Mucosa of rectum (tissue), 2 donors: ENCODE measurements around the gene SPPL3.

Source experiments
- H3K27ac ChIP-seq, 2 donors: one replicate each; pipeline ENCODE4 v1.7.0; 2013; ENCODE audit warnings: inconsistent platforms in 2 of 2, low read depth in 2 of 2, low read length in 2 of 2
- H3K27me3 ChIP-seq, 2 donors: one replicate each; pipeline ENCODE4 v1.7.0; 2013; ENCODE audit warnings: low read length in 2 of 2; ENCODE audit not compliant: control insufficient read depth in 2 of 2, insufficient read depth in 2 of 2
- H3K36me3 ChIP-seq, 2 donors: one replicate each; pipeline ENCODE4 v1.7.0; 2013; ENCODE audit warnings: low read length in 2 of 2; ENCODE audit not compliant: control insufficient read depth in 2 of 2, insufficient read depth in 2 of 2
- H3K4me1 ChIP-seq, 2 donors: one replicate each; pipeline ENCODE4 v1.7.0; 2013; ENCODE audit warnings: low read length in 2 of 2, mild to moderate bottlenecking in 1 of 2; ENCODE audit not compliant: control insufficient read depth in 2 of 2, insufficient read depth in 2 of 2
- H3K4me3 ChIP-seq, 2 donors: one replicate each; pipeline ENCODE4 v1.7.0; 2013; ENCODE audit warnings: low read length in 2 of 2
- H3K9ac ChIP-seq, 2 donors: one replicate each; pipeline ENCODE4 v1.7.0; 2013; ENCODE audit warnings: low read length in 2 of 2, low read depth in 1 of 2, mild to moderate bottlenecking in 1 of 2
- H3K9me3 ChIP-seq, 2 donors: one replicate each; pipeline ENCODE4 v1.7.0; 2013; ENCODE audit warnings: low read length in 2 of 2; ENCODE audit not compliant: control insufficient read depth in 2 of 2
- donor health status: healthy.
- donor health status: Normal muscosa, but diverticular disease.

Gene SPPL3

GRCh38 chr12:120767071-120768024 is 136.8 kb downstream of the SPPL3 start:
- peaks cover 48 to 67% of the 10 kb centered on the region in 2 donors for H3K36me3 ChIP-seq

GRCh38 chr12:120766566-120766965 is 137.6 kb downstream of the SPPL3 start:
- Histone ChIP-seq H3K4me3 (no peak overlapping the region), H3K9ac (peak overlapping the region in 1 of 2 donors; percentile 28), H3K9me3 (no peaks in the 10 kb centered on the region), H3K36me3 (peaks cover 55 to 67% of the 10 kb centered on the region in 2 donors), H3K27ac (peak overlapping the region; percentile 85 to 88), H3K27me3 (no peaks in the 10 kb centered on the region), H3K4me1 (peaks cover 18 to 26% of the 10 kb centered on the region in 2 donors)

More at GRCh38 chr12:120767071-120768024, 136.8 kb downstream of the SPPL3 start:
- H3K27me3 ChIP-seq: no peaks in the 10 kb centered on the region
- H3K4me1 ChIP-seq: peaks cover 18 to 26% of the 10 kb centered on the region in 2 donors
- no peaks in the 10 kb centered on the region for H3K9me3 ChIP-seq
- no peak overlapping the region for H3K4me3 ChIP-seq
- peak overlapping the region in 1 of 2 donors; percentile 28 for H3K9ac ChIP-seq
- peak overlapping the region; percentile 85 to 88 for H3K27ac ChIP-seq

- H3K27me3 ChIP-seq: no peaks in the 10 kb centered on the region
- peak overlapping the region in 1 of 2 donors; percentile 88 for H3K27ac ChIP-seq
- peaks cover 18 to 26% of the 10 kb centered on the region in 2 donors for H3K4me1 ChIP-seq
- peaks cover 64 to 75% of the 10 kb centered on the region in 2 donors for H3K36me3 ChIP-seq
- no peaks in the 10 kb centered on the region for H3K9me3 ChIP-seq
- peak overlapping the region in 1 of 2 donors; percentile 28 for H3K9ac ChIP-seq
- no peak overlapping the region for H3K4me3 ChIP-seq
Measured at GRCh38 chr12:120764816-120765215, 139.3 kb downstream of the SPPL3 start.

- Histone ChIP-seq H3K27ac (no peak overlapping the region), H3K36me3 (peaks cover 58 to 70% of the 10 kb centered on the region in 2 donors)
Measured at GRCh38 chr12:120763250-120763649, 140.9 kb downstream of the SPPL3 start.

GRCh38 chr12:120762086-120762485 is 142.1 kb downstream of the SPPL3 start:
- Histone ChIP-seq H3K27ac (peak overlapping the region in 1 of 2 donors; percentile 12), H3K4me3 (no peak overlapping the region), H3K9me3 (no peaks in the 10 kb centered on the region), H3K27me3 (no peaks in the 10 kb centered on the region), H3K4me1 (peaks cover 14 to 29% of the 10 kb centered on the region in 2 donors), H3K9ac (no peak overlapping the region), H3K36me3 (peaks cover 47 to 59% of the 10 kb centered on the region in 2 donors)

More at GRCh38 chr12:120763250-120763649, 140.9 kb downstream of the SPPL3 start:
- no peaks in the 10 kb centered on the region for H3K9me3 ChIP-seq
- H3K4me1 ChIP-seq: peaks cover 18 to 26% of the 10 kb centered on the region in 2 donors
- no peak overlapping the region for H3K9ac ChIP-seq
- H3K4me3 ChIP-seq: no peak overlapping the region
- H3K27me3 ChIP-seq: no peaks in the 10 kb centered on the region

GRCh38 chr12:120761519-120761934 is 142.6 kb downstream of the SPPL3 start:
- Histone ChIP-seq H3K4me3 (no peak overlapping the region), H3K9me3 (no peaks in the 10 kb centered on the region), H3K9ac (no peak overlapping the region), H3K27me3 (no peaks in the 10 kb centered on the region), H3K27ac (peak overlapping the region in 1 of 2 donors; percentile 12), H3K4me1 (peaks cover 14 to 27% of the 10 kb centered on the region in 2 donors), H3K36me3 (peaks cover 41 to 53% of the 10 kb centered on the region in 2 donors)

GRCh38 chr12:120760349-120761254 is 143.6 kb downstream of the SPPL3 start:
- Histone ChIP-seq H3K9me3 (no peaks in the 10 kb centered on the region), H3K27me3 (no peaks in the 10 kb centered on the region), H3K27ac (no peak overlapping the region), H3K36me3 (peaks cover 39 to 46% of the 10 kb centered on the region in 2 donors), H3K9ac (no peak overlapping the region), H3K4me3 (no peak overlapping the region), H3K4me1 (peaks cover 9 to 17% of the 10 kb centered on the region in 2 donors)

GRCh38 chr12:120759591-120760348 is 144.4 kb downstream of the SPPL3 start:
- no peak overlapping the region for H3K27ac ChIP-seq
- H3K36me3 ChIP-seq: peaks cover 37 to 39% of the 10 kb centered on the region in 2 donors
- no peaks in the 10 kb centered on the region for H3K27me3 ChIP-seq
- H3K9me3 ChIP-seq: no peaks in the 10 kb centered on the region
- H3K4me1 ChIP-seq: peaks cover 4 to 11% of the 10 kb centered on the region in 2 donors
- H3K9ac ChIP-seq: no peak overlapping the region
- H3K4me3 ChIP-seq: no peak overlapping the region

GRCh38 chr12:120758798-120759590 is 145.2 kb downstream of the SPPL3 start:
- Histone ChIP-seq H3K36me3 (peaks cover 30 to 33% of the 10 kb centered on the region in 2 donors), H3K27ac (no peak overlapping the region), H3K9ac (no peak overlapping the region), H3K4me3 (no peak overlapping the region), H3K4me1 (peaks cover 4 to 11% of the 10 kb centered on the region in 2 donors), H3K27me3 (no peaks in the 10 kb centered on the region), H3K9me3 (no peaks in the 10 kb centered on the region)
